RWPE2 (cell line): ENCODE data around the gene FARS2.

Experiments used
- ATAC-seq: fragments of 200-7000 bp; cut with Tn5 transposase; 3 replicates; pipeline ENCODE4 v1.9.1; 2021; ENCODE audit warnings: low read depth
- DNase-seq: peaks from one replicate; pipeline ENCODE4 v3.0.0-alpha.2; 2020; ENCODE audit warnings: low spot score
- H3K27ac ChIP-seq: fragments of 450-650 bp; 2 replicates; pipeline ENCODE4 v1.5.1; 2017; ENCODE audit warnings: mild to moderate bottlenecking; ENCODE audit not compliant: poor library complexity, severe bottlenecking
- H3K27me3 ChIP-seq: fragments of 250-450 bp; sonication (Bioruptor Pico); 2 replicates; pipeline ENCODE4 v1.5.1; 2021; ENCODE audit warnings: mild to moderate bottlenecking, moderate library complexity; ENCODE audit not compliant: insufficient read depth, poor library complexity, severe bottlenecking
- H3K36me3 ChIP-seq: fragments of 250-450 bp; sonication (Bioruptor Pico); 2 replicates; pipeline ENCODE4 v1.5.1; 2020; ENCODE audit warnings: low read depth, mild to moderate bottlenecking, moderate library complexity
- H3K4me1 ChIP-seq: fragments of 250-450 bp; sonication (Bioruptor Pico); 2 replicates; pipeline ENCODE4 v1.5.1; 2021; ENCODE audit warnings: mild to moderate bottlenecking, moderate library complexity; ENCODE audit not compliant: insufficient read depth, poor library complexity, severe bottlenecking
- H3K4me3 ChIP-seq: fragments of 250-450 bp; sonication (Bioruptor Pico); 2 replicates; pipeline ENCODE4 v1.5.1; 2021; ENCODE audit warnings: mild to moderate bottlenecking, moderate library complexity; ENCODE audit not compliant: severe bottlenecking
- H3K9me3 ChIP-seq: fragments of 250-450 bp; sonication (Bioruptor Pico); 2 replicates; pipeline ENCODE4 v1.5.1; 2021; ENCODE audit warnings: mild to moderate bottlenecking, moderate library complexity; ENCODE audit not compliant: severe bottlenecking
- TF ChIP-seq, protein P1 (sequence below): fragments of 450-650 bp; IDR thresholded peaks from one replicate; pipeline ENCODE4 v1.5.1; 2017; ENCODE audit warnings: mild to moderate bottlenecking, moderate library complexity; ENCODE audit not compliant: poor library complexity, severe bottlenecking

Gene FARS2

GRCh38 chr6:5776706-5777390, 515.5 kb downstream of the FARS2 start:
- H3K4me1 ChIP-seq = no peaks in the 10 kb centered on the region
- H3K27me3 ChIP-seq = no peaks in the 10 kb centered on the region
- H3K36me3 ChIP-seq = no peaks in the 10 kb centered on the region
- no peak overlapping the region for H3K4me3 ChIP-seq
- TF ChIP-seq, protein P1, sequence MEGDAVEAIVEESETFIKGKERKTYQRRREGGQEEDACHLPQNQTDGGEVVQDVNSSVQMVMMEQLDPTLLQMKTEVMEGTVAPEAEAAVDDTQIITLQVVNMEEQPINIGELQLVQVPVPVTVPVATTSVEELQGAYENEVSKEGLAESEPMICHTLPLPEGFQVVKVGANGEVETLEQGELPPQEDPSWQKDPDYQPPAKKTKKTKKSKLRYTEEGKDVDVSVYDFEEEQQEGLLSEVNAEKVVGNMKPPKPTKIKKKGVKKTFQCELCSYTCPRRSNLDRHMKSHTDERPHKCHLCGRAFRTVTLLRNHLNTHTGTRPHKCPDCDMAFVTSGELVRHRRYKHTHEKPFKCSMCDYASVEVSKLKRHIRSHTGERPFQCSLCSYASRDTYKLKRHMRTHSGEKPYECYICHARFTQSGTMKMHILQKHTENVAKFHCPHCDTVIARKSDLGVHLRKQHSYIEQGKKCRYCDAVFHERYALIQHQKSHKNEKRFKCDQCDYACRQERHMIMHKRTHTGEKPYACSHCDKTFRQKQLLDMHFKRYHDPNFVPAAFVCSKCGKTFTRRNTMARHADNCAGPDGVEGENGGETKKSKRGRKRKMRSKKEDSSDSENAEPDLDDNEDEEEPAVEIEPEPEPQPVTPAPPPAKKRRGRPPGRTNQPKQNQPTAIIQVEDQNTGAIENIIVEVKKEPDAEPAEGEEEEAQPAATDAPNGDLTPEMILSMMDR = no peak
- no peaks in the 10 kb centered on the region for H3K9me3 ChIP-seq
- DNase-seq = no peak
- H3K27ac ChIP-seq = no peak overlapping the region
- ATAC-seq = no peak

DNA sequence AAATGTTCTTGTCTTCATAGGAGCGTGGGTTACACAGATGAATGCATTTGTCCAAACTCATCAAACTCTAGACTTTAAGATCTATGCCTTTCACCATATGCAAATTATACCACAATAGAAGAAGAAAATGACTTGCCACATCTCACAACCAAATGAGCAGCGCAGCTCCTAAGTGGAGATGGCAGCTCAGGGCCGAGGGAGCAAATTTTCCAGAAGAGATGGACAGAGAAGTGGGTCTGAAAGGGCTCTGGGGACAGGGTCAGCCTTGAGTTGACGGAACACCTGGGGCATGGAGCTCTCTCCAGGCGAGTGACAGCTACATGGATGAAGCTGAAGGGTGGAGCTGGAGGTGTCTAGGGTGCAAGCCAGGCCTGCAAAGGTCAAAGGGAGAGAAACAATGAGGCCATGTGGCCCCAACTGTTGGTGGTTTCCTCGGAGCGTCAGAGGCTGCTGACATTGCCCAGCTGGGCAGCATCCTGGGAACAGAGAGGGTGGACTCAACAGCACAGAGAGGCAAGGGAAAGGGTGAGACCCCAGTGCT, 517.1 kb downstream of the FARS2 start:
- H3K4me1 ChIP-seq = no peaks in the 10 kb centered on the region
- H3K27ac ChIP-seq = no peak overlapping the region
- TF ChIP-seq, protein P1 = no peak
- ATAC-seq (no peak), DNase-seq (no peak)
- no peaks in the 10 kb centered on the region for H3K36me3 ChIP-seq
- no peaks in the 10 kb centered on the region for H3K9me3 ChIP-seq
- H3K27me3 ChIP-seq = no peaks in the 10 kb centered on the region
- H3K4me3 ChIP-seq = no peak overlapping the region

GRCh38 chr6:5778906-5779305, 517.6 kb downstream of the FARS2 start:
- no peaks in the 10 kb centered on the region for H3K27me3 ChIP-seq

DNA sequence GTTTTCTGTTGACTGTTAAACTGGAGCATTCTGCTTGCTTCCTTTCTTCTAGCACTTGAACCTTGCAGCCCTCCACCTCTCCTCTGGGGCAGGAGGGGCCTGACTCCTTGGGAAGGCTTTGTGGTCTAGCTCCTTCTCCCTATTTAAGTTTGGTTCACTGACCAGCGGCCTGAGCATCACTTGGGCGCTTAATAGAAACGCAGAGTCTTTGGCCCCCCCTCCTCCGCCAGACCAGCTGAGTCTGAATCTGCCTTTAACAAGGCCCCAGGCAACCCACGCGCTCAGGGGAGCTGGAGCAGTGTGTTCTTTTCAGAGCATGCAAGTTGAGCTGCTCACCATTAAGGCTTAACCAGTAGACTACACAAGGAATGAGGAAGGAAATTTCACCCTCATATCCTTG, 519.7 kb downstream of the FARS2 start:
- Histone ChIP-seq H3K27me3 (no peaks in the 10 kb centered on the region), H3K27ac (no peak overlapping the region), H3K4me1 (no peaks in the 10 kb centered on the region), H3K36me3 (no peaks in the 10 kb centered on the region), H3K4me3 (no peak overlapping the region), H3K9me3 (no peaks in the 10 kb centered on the region)
- ATAC-seq (no peak), DNase-seq (no peak)
- TF ChIP-seq, protein P1 = no peak

More at GRCh38 chr6:5778906-5779305, 517.6 kb downstream of the FARS2 start:
- Histone ChIP-seq H3K27ac (no peak overlapping the region), H3K36me3 (no peaks in the 10 kb centered on the region), H3K4me3 (no peak overlapping the region), H3K9me3 (no peaks in the 10 kb centered on the region), H3K4me1 (no peaks in the 10 kb centered on the region)
- TF ChIP-seq, protein P1 = no peak
- ATAC-seq (no peak), DNase-seq (no peak)

GRCh38 chr6:5781966-5782556, 520.7 kb downstream of the FARS2 start:
- no peak for ATAC-seq
- no peak for DNase-seq
- H3K27ac ChIP-seq = no peak overlapping the region

More at GRCh38 chr6:5781966-5782556, 520.7 kb downstream of the FARS2 start:
- TF ChIP-seq, protein P1 = no peak
- H3K4me1 ChIP-seq = no peaks in the 10 kb centered on the region
- H3K27me3 ChIP-seq = no peaks in the 10 kb centered on the region
- no peak overlapping the region for H3K4me3 ChIP-seq
- H3K36me3 ChIP-seq = no peaks in the 10 kb centered on the region
- H3K9me3 ChIP-seq = no peaks in the 10 kb centered on the region
